NCI-H748 treated with DMSO at 0.1 percent for 48 hours (cell line): ENCODE results near the gene MRPL24.

Source experiments
- DNase-seq: peaks from one replicate; lab custom pipeline; 2025; lab: John Stamatoyannopoulos, UW

MRPL24 gene

GRCh38 chr1:156692441-156692924, 48.4 kb downstream of the MRPL24 start:
- DNase-seq, result no peak

GRCh38 chr1:156691665-156692440, 49.0 kb downstream of the MRPL24 start:
- DNase-seq, result no peak

- DNase-seq, result no peak
Observed at GRCh38 chr1:156691191-156691590, 49.7 kb downstream of the MRPL24 start.

GRCh38 chr1:156690675-156691036, 50.2 kb downstream of the MRPL24 start:
- DNase-seq, result no peak

- no peak for DNase-seq
Observed at GRCh38 chr1:156689953-156690674, 50.8 kb downstream of the MRPL24 start.

- peak; percentile 66 for DNase-seq
Observed at GRCh38 chr1:156689035-156689952, 51.6 kb downstream of the MRPL24 start.
